NCI-H1105 treated with DMSO at 0.1 percent for 48 hours (cell line): ENCODE measurements around the gene STN1.
A peak's percentile ranks its signal among the peaks of the same experiment; 100 is the strongest.

Source experiments
- DNase-seq: peaks from one replicate; lab custom pipeline; 2025; lab: John Stamatoyannopoulos, UW

STN1 gene

GRCh38 chr10:103843045-103843444 lies 74.9 kb downstream of the STN1 start:
- no peak for DNase-seq

- DNase-seq, result no peak
Measured at GRCh38 chr10:103842605-103843004, 75.4 kb downstream of the STN1 start.

DNA sequence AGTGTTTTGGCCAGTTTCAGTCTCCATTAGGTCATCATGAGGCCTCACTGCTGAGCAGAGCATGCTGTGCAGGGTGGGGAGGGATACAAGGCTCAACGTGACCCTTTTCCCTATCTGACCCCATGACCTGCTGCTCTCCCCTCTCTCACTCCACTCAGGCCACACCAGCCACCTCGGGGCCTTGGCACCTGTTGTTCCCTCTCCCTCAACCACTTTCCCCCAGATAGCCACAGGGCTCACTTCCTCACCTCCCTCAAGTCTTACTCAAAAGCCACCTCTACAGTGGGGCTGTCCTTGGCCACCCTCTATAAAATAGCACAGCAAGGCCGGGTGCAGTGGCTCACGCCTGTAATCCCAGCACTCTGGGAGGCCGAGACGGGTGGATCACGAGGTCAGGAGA lies 76.5 kb downstream of the STN1 start:
- DNase-seq, result no peak

- no peak for DNase-seq
Measured at GRCh38 chr10:103840740-103841070, 77.3 kb downstream of the STN1 start.

DNA sequence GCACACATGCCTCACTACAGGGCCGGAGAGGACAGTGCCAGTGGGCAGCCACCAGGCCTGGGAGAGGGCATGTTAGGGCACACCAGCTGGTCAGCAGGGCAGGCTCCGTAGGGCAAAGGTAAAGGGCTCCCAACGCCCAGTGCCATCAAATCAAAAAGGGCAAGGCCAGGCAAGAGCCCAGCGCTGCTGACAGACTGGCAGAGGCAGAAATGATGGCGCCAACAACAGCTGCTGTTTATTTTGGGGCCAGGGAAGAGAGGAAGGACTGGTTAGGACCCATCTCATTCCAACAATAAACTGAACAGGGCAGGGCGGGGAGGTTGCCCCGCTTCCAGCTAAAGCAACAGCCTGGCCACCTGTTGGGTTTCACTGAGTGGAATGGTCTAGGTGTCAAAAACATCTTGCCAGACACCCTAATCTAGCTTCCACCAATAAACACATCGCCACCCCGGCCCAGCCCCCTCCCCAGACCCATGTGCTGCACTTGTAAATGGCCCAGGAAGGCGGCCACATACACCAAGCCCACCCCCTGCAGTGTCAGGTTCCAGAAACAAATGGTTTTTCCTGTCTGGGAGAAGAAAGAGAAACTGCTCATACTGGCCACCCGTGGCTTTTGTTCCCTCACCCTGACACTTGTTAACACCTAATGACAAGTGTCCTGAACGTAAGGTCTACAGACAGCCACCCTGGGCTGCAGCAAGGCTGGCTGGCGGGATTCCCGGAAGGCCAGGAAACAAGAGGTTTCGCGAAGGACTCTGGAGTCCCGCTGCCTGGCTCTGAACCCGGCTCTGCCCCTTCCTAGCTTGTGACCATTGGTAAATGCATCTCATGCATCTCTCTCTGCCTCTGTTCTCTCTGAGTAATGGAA lies 77.9 kb downstream of the STN1 start:
- peak; percentile 47 for DNase-seq

GRCh38 chr10:103839519-103839871 lies 78.5 kb downstream of the STN1 start:
- DNase-seq, result no peak

DNA sequence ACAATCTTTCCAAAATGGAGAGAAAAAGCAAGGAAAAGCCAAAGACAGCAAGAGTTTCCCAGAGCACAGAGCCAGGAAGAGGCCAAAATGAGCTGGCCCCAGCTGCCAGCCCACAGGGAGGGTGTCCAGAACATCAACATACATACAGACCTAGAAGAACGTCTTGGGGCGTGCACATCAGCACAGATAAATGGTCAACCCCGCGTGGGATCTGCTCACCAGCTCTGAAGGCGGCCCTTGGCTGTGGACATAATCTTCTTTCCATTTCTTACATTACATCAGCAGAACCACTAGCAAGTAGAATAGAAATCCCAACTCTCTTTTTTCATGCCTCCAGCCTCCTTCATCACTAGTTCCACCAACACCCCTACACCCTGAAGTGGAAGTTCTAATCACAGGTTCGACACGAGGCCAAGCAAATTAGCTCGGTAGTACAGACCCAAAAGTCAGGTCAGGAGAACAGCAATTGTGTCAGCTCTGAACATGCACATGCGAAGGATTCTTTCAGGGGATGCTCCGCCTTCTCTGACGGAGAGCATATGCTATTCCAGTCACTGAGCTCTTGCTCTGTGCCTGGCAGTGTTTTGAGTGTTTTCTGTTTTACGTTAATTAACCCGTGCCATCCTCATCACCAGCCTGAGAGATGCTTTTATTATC lies 79.0 kb downstream of the STN1 start:
- no peak for DNase-seq

GRCh38 chr10:103838070-103838395 lies 80.0 kb downstream of the STN1 start:
- no peak for DNase-seq

- no peak for DNase-seq
Measured at GRCh38 chr10:103837370-103838069, 80.5 kb downstream of the STN1 start.

- DNase-seq, result no peak
Measured at GRCh38 chr10:103836861-103837260, 81.1 kb downstream of the STN1 start.

GRCh38 chr10:103836273-103836672 lies 81.7 kb downstream of the STN1 start:
- no peak for DNase-seq

GRCh38 chr10:103835096-103836050 lies 82.6 kb downstream of the STN1 start:
- no peak for DNase-seq

GRCh38 chr10:103834436-103835095 lies 83.4 kb downstream of the STN1 start:
- no peak for DNase-seq

DNA sequence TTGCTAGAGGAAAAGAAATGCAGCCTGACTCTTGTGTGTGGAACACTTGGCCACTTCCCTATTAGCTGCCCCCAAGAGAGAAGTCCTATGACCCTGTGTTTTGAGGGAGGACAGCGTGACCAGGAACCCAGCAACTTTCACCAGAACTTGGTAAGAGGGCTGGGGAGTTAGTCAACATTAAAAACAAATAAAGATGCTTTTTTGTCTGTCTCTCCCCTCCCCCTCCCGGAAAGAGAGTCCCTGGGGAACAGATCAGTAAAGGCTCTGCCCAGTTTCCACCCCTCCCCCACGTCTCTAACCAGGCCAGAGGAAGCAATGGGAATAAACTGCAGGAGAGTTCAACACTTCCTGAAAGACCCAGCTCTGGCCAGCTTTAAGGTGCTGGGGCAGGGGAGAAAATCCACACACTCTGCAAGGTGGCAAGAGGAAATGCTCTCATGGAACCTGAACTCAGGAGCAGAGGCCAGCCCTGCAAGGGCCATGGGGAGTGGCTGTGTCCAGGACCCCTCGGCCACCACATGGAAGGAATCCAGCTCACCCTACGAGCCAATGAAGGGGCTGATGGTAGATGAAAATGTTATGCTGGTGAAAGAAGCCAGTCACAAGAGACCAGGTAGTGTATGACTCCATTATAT lies 84.1 kb downstream of the STN1 start:
- no peak for DNase-seq

DNA sequence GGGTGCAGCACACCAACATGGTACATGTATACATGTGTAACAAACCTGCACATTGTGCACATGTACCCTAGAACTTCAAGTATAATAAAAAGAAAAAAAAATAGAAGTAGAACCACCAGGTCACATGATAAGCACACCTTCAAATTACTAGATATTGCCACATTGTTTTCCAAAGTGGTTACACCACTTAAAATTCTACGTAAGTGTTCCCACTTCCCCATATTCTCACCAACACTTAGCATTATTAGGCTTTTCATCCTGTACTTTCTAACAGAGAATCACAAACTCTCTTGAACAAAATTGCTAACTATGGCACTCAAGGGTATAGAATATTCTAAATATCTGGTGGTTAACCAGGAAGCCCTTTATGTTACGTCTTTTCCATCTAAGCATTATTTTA lies 85.2 kb downstream of the STN1 start:
- no peak for DNase-seq
